Liver (tissue), 3 donors: Measurements from ENCODE around the gene DHRS11.
A peak's percentile ranks its signal among the peaks of the same experiment; 100 is the strongest.

Source experiments
- FOXA1 ChIP-seq: IDR thresholded peaks from 2 replicates; pipeline ENCODE4 v1.6.1; 2016; ENCODE audit warnings: antibody characterized with exemption
- GABPA ChIP-seq, 2 donors: IDR thresholded peaks in 1 of 2; conservative IDR thresholded peaks in 1 of 2; 2 replicates each; pipeline ENCODE4 v1.6.1; 2016; ENCODE audit warnings: antibody characterized with exemption in 2 of 2, mild to moderate bottlenecking in 1 of 2, moderate library complexity in 1 of 2
- RAD21 ChIP-seq, 2 donors: IDR thresholded peaks; 2 replicates each; pipeline ENCODE4 v1.6.1; 2016; ENCODE audit warnings: antibody characterized with exemption in 2 of 2, mild to moderate bottlenecking in 2 of 2
- TAF1 ChIP-seq: conservative IDR thresholded peaks from 2 replicates; pipeline ENCODE4 v1.6.1; 2016; ENCODE audit warnings: antibody characterized with exemption, mild to moderate bottlenecking
- TF ChIP-seq, protein P1 (sequence below): fragments of 150-350 bp; IDR thresholded peaks from 2 replicates; pipeline ENCODE4 v1.5.1; 2017; ENCODE audit warnings: improper control_type of control experiment, low read depth, low read length; ENCODE audit not compliant: missing input control
- TF ChIP-seq, protein P2 (sequence below): IDR thresholded peaks from 2 replicates; pipeline ENCODE4 v1.6.1; 2016; ENCODE audit warnings: antibody characterized with exemption, mild to moderate bottlenecking
- donor health status: healthy.
- donor health status: healthy.

DNA sequence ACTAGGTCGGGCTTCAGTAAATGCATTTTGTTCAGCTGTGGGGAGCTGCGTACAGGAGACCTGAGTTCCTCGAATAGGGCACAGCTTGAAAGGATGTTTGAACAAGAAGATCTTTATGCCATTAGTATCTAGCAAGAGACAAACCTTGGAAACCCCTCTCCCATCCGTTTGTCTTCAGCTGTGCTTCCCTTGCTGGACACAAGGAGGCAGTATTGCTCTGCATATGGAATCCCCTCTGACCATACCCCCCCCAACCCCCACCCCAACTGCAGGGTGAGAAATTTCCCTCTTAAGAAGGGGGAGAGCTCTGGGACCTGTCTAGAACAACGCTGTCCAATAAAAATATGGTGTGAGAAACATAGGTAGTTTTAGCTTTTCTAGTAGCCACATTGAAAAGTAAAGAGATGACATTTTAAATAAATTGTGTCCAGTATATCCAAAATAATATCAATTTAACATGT is 11.3 kb downstream of the DHRS11 start:
- TF ChIP-seq, protein P1, sequence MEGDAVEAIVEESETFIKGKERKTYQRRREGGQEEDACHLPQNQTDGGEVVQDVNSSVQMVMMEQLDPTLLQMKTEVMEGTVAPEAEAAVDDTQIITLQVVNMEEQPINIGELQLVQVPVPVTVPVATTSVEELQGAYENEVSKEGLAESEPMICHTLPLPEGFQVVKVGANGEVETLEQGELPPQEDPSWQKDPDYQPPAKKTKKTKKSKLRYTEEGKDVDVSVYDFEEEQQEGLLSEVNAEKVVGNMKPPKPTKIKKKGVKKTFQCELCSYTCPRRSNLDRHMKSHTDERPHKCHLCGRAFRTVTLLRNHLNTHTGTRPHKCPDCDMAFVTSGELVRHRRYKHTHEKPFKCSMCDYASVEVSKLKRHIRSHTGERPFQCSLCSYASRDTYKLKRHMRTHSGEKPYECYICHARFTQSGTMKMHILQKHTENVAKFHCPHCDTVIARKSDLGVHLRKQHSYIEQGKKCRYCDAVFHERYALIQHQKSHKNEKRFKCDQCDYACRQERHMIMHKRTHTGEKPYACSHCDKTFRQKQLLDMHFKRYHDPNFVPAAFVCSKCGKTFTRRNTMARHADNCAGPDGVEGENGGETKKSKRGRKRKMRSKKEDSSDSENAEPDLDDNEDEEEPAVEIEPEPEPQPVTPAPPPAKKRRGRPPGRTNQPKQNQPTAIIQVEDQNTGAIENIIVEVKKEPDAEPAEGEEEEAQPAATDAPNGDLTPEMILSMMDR = peak; percentile 62
- TF ChIP-seq, protein P2, sequence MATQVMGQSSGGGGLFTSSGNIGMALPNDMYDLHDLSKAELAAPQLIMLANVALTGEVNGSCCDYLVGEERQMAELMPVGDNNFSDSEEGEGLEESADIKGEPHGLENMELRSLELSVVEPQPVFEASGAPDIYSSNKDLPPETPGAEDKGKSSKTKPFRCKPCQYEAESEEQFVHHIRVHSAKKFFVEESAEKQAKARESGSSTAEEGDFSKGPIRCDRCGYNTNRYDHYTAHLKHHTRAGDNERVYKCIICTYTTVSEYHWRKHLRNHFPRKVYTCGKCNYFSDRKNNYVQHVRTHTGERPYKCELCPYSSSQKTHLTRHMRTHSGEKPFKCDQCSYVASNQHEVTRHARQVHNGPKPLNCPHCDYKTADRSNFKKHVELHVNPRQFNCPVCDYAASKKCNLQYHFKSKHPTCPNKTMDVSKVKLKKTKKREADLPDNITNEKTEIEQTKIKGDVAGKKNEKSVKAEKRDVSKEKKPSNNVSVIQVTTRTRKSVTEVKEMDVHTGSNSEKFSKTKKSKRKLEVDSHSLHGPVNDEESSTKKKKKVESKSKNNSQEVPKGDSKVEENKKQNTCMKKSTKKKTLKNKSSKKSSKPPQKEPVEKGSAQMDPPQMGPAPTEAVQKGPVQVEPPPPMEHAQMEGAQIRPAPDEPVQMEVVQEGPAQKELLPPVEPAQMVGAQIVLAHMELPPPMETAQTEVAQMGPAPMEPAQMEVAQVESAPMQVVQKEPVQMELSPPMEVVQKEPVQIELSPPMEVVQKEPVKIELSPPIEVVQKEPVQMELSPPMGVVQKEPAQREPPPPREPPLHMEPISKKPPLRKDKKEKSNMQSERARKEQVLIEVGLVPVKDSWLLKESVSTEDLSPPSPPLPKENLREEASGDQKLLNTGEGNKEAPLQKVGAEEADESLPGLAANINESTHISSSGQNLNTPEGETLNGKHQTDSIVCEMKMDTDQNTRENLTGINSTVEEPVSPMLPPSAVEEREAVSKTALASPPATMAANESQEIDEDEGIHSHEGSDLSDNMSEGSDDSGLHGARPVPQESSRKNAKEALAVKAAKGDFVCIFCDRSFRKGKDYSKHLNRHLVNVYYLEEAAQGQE = no peak
- peak; percentile 68 to 79 for TF ChIP-seq RAD21 (IDR thresholded peaks at IDR 0.05)
- TF ChIP-seq TAF1 = no peak
- no peak for TF ChIP-seq GABPA (IDR thresholded peaks at IDR 0.05 in 1 of 2, conservative IDR thresholded peaks at IDR 0.05 in 1 of 2)
- TF ChIP-seq FOXA1 = no peak
